Activated CD8-positive, alpha-beta memory T cell treated with anti-CD3 and anti-CD28 coated beads, Interleukin-2, amount 10 ng/mL, durations not matched to agents 7 days and 5 days (primary cell): ENCODE measurements around the gene COL2A1. TPM values are rescaled to one million over a fixed set of nuclear protein-coding genes. Genes with fewer than 3 reads are reported as not detected.
A peak's percentile ranks its signal among the peaks of the same experiment; 100 is the strongest.

Experiments used
- ATAC-seq: fragments of 150-1000 bp; cut with Tn5 transposase; one replicate; pipeline ENCODE4 v1.10.0; 2021; ENCODE audit warnings: moderate library complexity
- CTCF ChIA-PET: fragments of 350-600 bp; sonication (Branson Sonifier 250); formaldehyde crosslinking; loops from one replicate; lab custom pipeline; 2021; ENCODE audit warnings: antibody characterized with exemption; lab: Charles Lee
- DNase-seq: peaks from one replicate; pipeline ENCODE4 v3.0.0-alpha.2; 2020
- H3K27ac Mint-ChIP-seq: one replicate; pipeline ENCODE4 v1.8.0; 2021; ENCODE audit warnings: mild to moderate bottlenecking, mixed read lengths
- H3K27me3 Mint-ChIP-seq: one replicate; pipeline ENCODE4 v1.8.0; 2021; ENCODE audit warnings: mixed read lengths
- H3K36me3 Mint-ChIP-seq: one replicate; pipeline ENCODE4 v1.8.0; 2021; ENCODE audit warnings: mild to moderate bottlenecking, mixed read lengths
- H3K4me1 Mint-ChIP-seq: one replicate; pipeline ENCODE4 v1.8.0; 2021; ENCODE audit warnings: mixed read lengths
- H3K4me3 Mint-ChIP-seq: one replicate; pipeline ENCODE4 v1.8.0; 2021; ENCODE audit warnings: mild to moderate bottlenecking, moderate library complexity, mixed read lengths
- H3K9me3 Mint-ChIP-seq: one replicate; pipeline ENCODE4 v1.8.0; 2022; ENCODE audit warnings: low read depth, mixed read lengths
- total RNA-seq, 2 experiments: library from RNA; stranded (reverse); gene quantifications; one replicate each; pipeline ENCODE4 v1.2.3, GENCODE V29; 2021

Gene COL2A1
- total RNA-seq, 2 experiments from 2014 or later, result 0.33 TPM; not detected in 1

DNA sequence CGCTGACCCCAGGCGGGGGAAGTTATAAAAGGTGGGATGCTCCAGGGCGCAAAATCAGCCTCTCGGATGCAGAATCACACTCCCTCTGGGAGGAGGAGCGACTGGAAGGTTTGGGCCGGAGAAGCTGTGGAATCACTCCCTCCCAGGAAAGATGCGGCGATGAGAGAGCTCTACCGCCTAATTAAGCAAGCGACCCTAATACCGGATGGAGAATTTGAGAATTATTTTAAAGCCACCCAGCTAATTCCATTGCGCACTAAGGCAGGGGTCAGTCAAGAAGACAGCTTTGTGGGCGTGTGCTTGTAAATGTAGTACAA lies 1.9 kb downstream of the COL2A1 start:
- H3K9me3 Mint-ChIP-seq, result no peaks in the 10 kb centered on the region
- H3K27ac Mint-ChIP-seq, result no peak overlapping the region
- peaks cover 30% of the 10 kb centered on the region for H3K4me1 Mint-ChIP-seq
- peaks cover 97% of the 10 kb centered on the region for H3K27me3 Mint-ChIP-seq
- H3K4me3 Mint-ChIP-seq, result peak overlapping the region; percentile 54
- no peaks in the 10 kb centered on the region for H3K36me3 Mint-ChIP-seq
- CTCF ChIA-PET, result interaction anchor here (1.3 to 2.7 kb wide), 3 partner anchors 11 to 97 kb away, joined by 4 to 9 read pairs (median 5); partner anchors contain the start of gene TMEM106C
- DNase-seq (no peak), ATAC-seq (no peak)

DNA sequence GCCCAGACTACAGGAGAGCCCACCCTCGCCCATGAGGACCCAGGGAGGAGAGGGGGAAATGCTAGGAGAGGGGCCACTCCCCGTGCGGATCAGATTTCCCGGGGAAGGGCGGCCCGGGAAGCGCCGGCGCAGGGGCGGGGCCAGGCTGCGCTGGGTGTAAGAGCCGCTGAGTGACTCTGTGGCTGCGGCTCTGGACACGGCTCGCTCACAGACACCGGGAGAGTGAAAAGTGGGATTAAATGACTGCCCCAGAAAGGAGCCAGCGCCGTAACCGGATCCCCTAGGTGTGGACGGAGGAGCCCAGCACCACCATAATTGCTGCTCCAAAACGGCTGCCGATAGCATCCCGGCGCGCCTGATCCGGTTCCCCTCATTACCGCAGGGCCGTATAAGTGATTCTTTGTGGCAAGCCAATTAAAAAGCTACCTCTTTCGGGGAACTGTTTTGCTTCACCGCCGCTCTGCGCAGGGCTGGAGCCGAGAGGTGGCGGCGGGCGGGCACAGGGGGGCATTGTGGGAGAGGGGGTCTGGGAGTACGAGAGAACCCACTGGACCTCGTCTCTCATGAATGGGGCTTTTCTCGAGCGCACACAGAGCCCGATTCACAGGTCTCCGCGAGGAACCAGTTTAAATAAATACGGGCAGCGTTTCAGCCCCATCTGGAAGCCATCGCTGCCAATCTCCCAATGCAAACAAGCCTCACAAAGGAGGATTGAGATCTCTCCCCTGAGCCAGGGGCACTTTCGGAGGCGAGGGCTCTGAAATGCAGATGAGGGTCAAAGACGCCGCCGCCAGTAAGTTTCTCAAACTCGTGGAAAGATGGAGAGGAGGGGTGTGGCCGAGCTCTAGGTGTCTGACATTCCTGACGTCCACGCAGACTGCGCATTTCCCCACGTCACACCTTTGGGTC lies 2.5 kb downstream of the COL2A1 start:
- DNase-seq, result no peak
- no peaks in the 10 kb centered on the region for H3K36me3 Mint-ChIP-seq

DNA sequence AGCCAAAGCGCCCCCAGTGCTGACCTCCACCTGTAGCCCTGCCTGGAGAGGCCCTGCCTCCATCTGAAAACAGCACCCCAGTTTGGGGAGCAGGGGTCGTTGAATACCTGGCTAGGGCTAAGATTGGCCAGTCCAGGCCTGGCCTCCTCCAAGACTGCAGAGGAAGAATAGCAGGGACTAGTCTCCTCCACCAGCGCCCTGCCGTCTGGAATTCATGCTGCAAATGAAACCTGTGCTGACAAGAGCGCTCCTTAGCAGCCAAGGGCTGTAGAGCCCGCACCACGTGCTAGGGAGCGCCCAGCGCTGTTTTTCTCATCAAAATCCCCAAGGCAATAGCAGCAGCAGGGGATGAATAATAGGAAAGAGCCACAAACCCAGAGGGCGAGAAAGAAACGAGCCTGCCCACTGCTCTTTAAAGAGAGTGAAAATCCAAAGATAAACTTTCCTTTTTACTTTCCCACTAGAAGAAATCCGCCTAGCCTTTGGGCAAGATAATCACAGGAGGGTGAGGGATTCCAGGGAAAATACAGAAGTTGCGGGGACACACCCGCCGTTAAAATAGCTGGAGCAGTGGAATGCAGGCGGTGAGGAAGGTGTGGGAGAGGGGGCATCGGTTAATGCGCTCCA lies 3.3 kb downstream of the COL2A1 start:
- peaks cover 98% of the 10 kb centered on the region for H3K27me3 Mint-ChIP-seq
- no peaks in the 10 kb centered on the region for H3K36me3 Mint-ChIP-seq
- H3K9me3 Mint-ChIP-seq, result no peaks in the 10 kb centered on the region
- peaks cover 30% of the 10 kb centered on the region for H3K4me1 Mint-ChIP-seq
- no peak overlapping the region for H3K27ac Mint-ChIP-seq
- DNase-seq, result no peak
- peak overlapping the region; percentile 54 for H3K4me3 Mint-ChIP-seq
- ATAC-seq, result no peak
- CTCF ChIA-PET, result interaction anchor here (1.3 to 2.7 kb wide), 4 partner anchors 9 to 95 kb away, joined by 3 to 9 read pairs (median 4); partner anchors contain the start of gene TMEM106C

More for the DNA sequence above, 2.5 kb downstream of the COL2A1 start:
- ATAC-seq, result peak; percentile 52
- Mint-ChIP-seq H3K9me3 (no peaks in the 10 kb centered on the region), H3K27ac (no peak overlapping the region), H3K4me3 (peak overlapping the region; percentile 54), H3K27me3 (peaks cover 97% of the 10 kb centered on the region), H3K4me1 (peaks cover 30% of the 10 kb centered on the region)
- CTCF ChIA-PET, result interaction anchor here (1.3 to 2.7 kb wide), 3 partner anchors 10 to 96 kb away, joined by 4 to 9 read pairs (median 5); partner anchors contain the start of gene TMEM106C

DNA sequence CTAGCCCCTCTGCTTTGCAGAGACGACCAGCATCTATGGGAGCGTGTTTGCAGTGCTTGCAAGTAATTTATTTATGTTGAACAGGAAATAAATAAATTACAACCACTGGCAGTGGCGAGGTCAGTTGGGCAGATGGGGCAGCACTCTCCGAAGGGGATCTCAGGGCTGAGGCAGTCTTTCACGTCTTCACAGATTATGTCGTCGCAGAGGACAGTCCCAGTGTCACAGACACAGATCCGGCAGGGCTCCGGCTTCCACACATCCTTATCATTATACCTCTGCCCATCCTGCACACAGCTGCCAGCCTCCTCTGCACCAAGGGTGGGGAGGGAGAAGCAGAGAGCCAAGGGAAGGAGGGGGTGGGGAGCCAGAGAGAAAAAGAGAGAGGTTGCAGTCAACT lies 4.5 kb downstream of the COL2A1 start:
- no peaks in the 10 kb centered on the region for H3K36me3 Mint-ChIP-seq
- H3K27ac Mint-ChIP-seq, result no peak overlapping the region
- H3K9me3 Mint-ChIP-seq, result no peaks in the 10 kb centered on the region
- DNase-seq, result no peak
- H3K4me3 Mint-ChIP-seq, result no peak overlapping the region
- H3K4me1 Mint-ChIP-seq, result peaks cover 30% of the 10 kb centered on the region
- ATAC-seq, result no peak
- H3K27me3 Mint-ChIP-seq, result peaks cover 95% of the 10 kb centered on the region
- CTCF ChIA-PET, result interaction anchor here (1.5 to 2.7 kb wide), 2 partner anchors 9 to 37 kb away, joined by 3 to 9 read pairs; partner anchors contain the start of gene TMEM106C

DNA sequence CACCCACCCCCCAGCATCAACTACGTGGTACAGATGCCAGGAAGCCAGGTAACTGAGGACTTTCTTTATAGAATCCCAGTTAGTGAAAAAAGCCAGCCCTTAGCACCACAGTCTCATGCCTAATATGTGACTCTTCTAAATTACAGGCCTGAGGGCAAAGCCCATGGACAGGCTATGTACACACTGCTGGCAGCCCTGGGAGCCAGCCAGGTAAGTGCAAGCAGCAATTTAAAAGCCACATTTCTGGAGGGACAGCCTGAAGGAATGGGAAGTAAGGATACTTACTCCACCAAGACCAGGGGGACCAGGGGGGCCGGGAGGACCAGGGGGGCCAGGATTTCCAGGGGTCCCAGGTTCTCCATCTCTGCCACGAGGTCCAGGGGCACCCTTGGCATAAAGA lies 7.0 kb downstream of the COL2A1 start:
- Mint-ChIP-seq H3K4me1 (peaks cover 15% of the 10 kb centered on the region), H3K27ac (no peak overlapping the region), H3K4me3 (no peak overlapping the region), H3K9me3 (no peaks in the 10 kb centered on the region), H3K27me3 (peaks cover 97% of the 10 kb centered on the region), H3K36me3 (no peaks in the 10 kb centered on the region)
- no peak for ATAC-seq
- DNase-seq, result no peak
- CTCF ChIA-PET, result no interaction called here

DNA sequence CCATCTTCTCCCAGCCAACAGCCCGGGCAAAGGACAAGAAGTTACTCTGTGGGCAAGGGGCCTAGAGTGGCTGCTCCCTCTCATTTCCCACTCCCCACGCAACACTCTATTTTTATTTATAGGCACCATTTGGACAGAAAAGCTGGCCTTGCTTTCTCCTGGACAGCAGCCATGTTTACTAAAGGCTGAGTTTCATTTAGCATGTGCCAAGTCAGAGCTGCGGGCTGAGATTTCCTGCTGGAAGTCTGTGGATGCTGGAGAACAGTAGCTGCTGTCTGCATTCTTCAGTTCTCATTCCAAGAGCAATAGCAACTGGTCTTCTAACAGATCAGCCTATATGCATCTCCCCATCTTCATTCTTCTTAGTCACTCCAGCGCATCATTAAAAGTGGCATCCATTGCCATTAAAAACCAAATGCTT lies 8.3 kb downstream of the COL2A1 start:
- no peaks in the 10 kb centered on the region for H3K36me3 Mint-ChIP-seq
- CTCF ChIA-PET, result no interaction called here
- no peak overlapping the region for H3K27ac Mint-ChIP-seq
- DNase-seq (no peak), ATAC-seq (no peak)
- H3K4me1 Mint-ChIP-seq, result peaks cover 7% of the 10 kb centered on the region
- H3K4me3 Mint-ChIP-seq, result no peak overlapping the region
- peaks cover 97% of the 10 kb centered on the region for H3K27me3 Mint-ChIP-seq
- H3K9me3 Mint-ChIP-seq, result no peaks in the 10 kb centered on the region

DNA sequence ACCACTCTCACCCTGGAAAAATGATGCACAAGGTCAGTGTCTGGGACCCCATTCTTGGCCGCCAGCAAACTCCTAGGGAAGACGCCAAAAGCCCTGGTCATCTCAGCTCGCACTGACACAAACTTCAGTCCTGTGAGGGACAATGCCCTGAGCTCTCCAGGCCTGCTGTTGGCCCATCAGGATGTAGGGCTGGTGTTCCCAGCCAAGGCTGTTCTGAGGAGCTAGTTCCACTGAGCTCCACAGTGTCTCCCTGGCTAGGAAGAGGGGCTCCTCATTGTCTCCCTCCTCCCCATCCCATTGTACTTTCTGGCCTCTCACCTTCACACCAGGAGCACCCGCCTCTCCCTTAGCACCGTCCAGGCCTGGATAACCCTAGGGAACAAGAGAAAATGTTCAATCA lies 10.8 kb downstream of the COL2A1 start:
- Mint-ChIP-seq H3K27ac (no peak overlapping the region), H3K36me3 (no peaks in the 10 kb centered on the region), H3K4me1 (peaks cover 26% of the 10 kb centered on the region), H3K27me3 (peaks cover 82% of the 10 kb centered on the region), H3K9me3 (no peaks in the 10 kb centered on the region), H3K4me3 (no peak overlapping the region)
- CTCF ChIA-PET, result no interaction called here
- DNase-seq (no peak), ATAC-seq (no peak)

DNA sequence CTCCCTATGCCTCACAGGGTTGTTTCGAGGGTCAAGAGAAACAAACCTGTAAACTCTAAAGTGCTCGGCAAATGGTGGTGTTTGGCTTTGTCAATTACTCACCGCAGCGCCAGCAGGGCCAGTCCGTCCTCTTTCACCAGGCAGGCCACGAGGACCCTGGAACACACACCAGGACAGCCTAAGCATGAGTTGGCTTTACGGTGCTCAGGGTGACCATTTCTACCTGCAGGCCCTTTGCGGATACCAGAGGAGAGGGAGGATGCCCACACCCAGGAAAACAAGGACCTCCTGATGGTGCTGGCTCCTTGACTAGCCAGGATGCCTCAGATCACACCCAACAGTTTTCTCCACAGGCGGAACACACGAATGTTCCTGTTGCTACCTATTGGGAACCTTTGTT lies 11.5 kb downstream of the COL2A1 start:
- Mint-ChIP-seq H3K36me3 (no peaks in the 10 kb centered on the region), H3K27ac (no peak overlapping the region), H3K27me3 (peaks cover 80% of the 10 kb centered on the region), H3K4me1 (peaks cover 26% of the 10 kb centered on the region), H3K4me3 (no peak overlapping the region), H3K9me3 (no peaks in the 10 kb centered on the region)
- no peak for ATAC-seq
- no peak for DNase-seq
- CTCF ChIA-PET, result interaction anchor here (1.6 kb wide), 1 partner anchor 16 kb away, joined by 4 read pairs; no protein-coding TSS in a partner anchor

DNA sequence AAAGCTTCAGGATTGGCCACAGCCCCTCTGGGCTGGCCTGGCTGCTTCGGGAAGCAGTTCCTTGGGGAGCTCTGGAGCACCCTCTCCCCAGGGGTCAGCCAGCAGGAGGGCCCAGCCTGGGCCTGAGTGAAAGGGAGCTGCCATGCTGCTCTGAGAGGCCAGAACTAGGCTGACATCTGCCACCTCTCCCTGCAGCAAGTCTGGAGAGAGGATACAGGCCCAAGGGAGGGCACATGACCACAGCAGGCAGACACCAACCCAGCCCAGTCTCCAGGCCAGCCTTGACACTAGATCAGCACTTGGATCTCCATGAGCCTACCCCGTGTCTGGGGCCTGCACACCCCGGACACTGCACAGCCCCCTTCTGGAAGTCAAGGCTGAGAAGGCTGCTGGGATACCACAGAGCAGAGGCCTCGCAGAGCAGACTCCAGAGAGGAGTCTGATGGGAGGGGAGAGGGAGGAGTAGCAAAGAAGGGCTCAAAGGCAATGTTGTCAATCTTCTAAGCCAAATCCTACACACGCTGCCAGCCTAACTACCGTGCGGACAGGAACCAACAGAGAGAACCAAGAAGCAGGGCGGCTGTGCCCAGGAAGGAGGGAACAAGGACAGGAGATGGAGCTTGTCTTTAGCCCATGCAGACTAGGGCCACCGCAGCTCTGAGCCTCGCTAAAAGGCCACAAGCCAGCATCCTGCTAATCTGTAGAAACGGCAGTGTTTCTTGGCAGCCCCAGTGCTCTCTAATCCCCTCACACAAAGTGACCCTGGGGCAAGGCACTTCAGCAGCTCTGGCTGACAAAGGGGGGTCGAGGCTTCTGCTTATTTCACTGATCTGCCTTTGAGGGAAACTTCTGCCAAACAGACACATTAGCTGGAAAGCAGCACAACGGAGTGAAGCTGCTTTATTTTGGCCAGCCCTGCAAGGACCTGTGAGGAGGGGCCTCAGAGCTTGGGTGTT lies 12.9 kb downstream of the COL2A1 start:
- peaks cover 75% of the 10 kb centered on the region for H3K27me3 Mint-ChIP-seq
- ATAC-seq (no peak), DNase-seq (no peak)
- peak overlapping the region; percentile 86 for H3K27ac Mint-ChIP-seq
- H3K36me3 Mint-ChIP-seq, result no peaks in the 10 kb centered on the region
- CTCF ChIA-PET, result interaction anchor here (0.6 to 3.7 kb wide), 13 partner anchors 9 to 206 kb away, joined by 3 to 24 read pairs (median 4); partner anchors contain the start of genes TMEM106C and VDR
- H3K4me3 Mint-ChIP-seq, result no peak overlapping the region
- no peaks in the 10 kb centered on the region for H3K9me3 Mint-ChIP-seq
- H3K4me1 Mint-ChIP-seq, result peaks cover 26% of the 10 kb centered on the region

DNA sequence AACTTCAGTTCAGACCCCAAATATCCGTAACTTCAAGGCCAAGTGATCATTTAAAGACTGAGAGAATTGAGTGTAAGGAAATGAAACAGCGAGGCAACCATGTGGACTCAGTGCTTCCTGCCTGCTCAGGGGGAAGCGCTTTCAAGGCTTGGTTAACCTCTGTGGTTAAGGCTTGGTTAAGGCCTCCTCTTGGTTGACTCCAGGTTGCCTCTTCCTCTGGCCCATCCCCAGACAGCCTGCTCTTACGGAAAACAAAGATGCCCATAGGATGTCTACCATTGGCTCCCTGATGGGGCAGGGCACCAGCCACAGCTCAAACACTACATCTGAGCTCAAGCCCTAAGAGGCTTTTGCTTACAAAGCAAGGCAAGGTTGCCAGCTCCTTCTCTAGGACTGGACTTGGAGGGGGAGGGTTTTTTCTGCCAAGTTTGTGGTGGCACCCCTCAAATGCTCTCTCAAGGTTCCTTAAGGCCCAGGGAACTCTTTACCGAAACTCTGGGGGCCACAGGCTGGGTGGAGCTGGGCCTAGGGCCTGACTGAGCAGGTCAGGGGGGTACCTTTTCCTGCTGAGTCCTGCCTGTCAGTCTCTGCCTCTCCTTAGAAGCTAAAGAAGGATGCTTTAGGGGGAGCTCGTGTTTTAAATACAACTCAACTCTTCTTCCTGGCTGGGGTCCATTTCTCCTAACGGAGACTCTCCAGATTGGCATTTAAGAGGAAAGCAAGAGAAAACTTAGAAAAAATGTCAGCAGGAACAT lies 13.7 kb downstream of the COL2A1 start:
- no peaks in the 10 kb centered on the region for H3K9me3 Mint-ChIP-seq
- H3K4me1 Mint-ChIP-seq, result peaks cover 26% of the 10 kb centered on the region
- H3K27ac Mint-ChIP-seq, result peak overlapping the region; percentile 86
- no peaks in the 10 kb centered on the region for H3K36me3 Mint-ChIP-seq
- ATAC-seq (peak; percentile 90), DNase-seq (peak; percentile 93)
- H3K27me3 Mint-ChIP-seq, result peaks cover 68% of the 10 kb centered on the region
- H3K4me3 Mint-ChIP-seq, result peak overlapping the region; percentile 16
- CTCF ChIA-PET, result interaction anchor here (0.5 to 3.7 kb wide), 15 partner anchors 10 to 628 kb away, joined by 3 to 24 read pairs (median 3); partner anchors contain the start of genes TMEM106C and VDR

DNA sequence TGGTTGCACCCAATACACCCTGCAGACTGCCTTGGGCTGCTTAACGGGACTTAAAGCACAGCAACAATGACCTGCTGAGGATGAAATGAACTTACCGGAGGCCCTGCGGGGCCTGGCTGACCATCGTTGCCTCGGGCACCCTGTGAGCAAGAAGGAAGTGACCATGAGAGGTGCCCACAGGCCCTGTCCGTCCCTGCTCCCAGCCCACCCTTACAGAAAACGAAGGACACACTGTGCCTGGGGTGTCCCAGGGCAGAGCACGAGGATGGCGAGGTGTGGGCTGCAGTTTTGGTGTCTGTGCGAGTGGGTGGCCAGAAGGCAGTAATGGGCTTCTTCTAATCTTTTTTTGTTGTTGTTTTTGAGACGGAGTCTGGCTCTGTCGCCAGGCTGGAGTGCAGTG lies 14.6 kb downstream of the COL2A1 start:
- peak; percentile 2 for ATAC-seq
- Mint-ChIP-seq H3K27ac (peak overlapping the region; percentile 86), H3K4me3 (no peak overlapping the region), H3K9me3 (no peaks in the 10 kb centered on the region), H3K27me3 (peaks cover 65% of the 10 kb centered on the region), H3K36me3 (no peaks in the 10 kb centered on the region), H3K4me1 (peaks cover 26% of the 10 kb centered on the region)
- DNase-seq, result no peak
- CTCF ChIA-PET, result interaction anchor here (1.0 to 3.7 kb wide), 6 partner anchors 27 to 208 kb away, joined by 3 to 24 read pairs (median 4); partner anchors contain the start of gene TMEM106C

DNA sequence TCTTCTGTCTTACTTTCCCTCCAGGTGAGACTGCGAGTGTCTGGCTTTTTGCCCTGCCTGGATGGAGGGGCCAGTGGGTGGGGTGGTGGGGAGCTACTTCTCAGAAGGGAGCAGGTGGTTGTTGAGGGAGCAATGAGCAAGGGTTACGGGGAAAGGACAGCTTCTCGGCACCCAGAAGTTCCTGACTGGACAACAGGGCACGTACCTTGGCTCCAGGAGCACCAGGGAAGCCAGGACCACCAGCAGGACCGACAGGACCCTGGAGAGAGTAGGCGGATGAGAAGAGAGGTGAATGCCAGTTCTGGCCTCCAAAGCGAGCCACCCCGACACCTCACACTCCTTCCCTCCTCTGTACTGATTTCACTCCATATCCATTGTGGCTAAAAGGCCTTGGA lies 15.3 kb downstream of the COL2A1 start:
- Mint-ChIP-seq H3K27me3 (peaks cover 63% of the 10 kb centered on the region), H3K4me1 (peaks cover 26% of the 10 kb centered on the region), H3K27ac (no peak overlapping the region), H3K4me3 (no peak overlapping the region), H3K9me3 (no peaks in the 10 kb centered on the region), H3K36me3 (no peaks in the 10 kb centered on the region)
- DNase-seq (no peak), ATAC-seq (no peak)
- CTCF ChIA-PET, result interaction anchor here (3.7 kb wide), 1 partner anchor 26 kb away, joined by 24 read pairs; the partner anchor contains the start of gene TMEM106C
